PFSK-1 (cell line): Measurements from ENCODE around the gene PITPNM2.

Source experiments
- FOXP2 ChIP-seq: optimal IDR thresholded peaks from 2 replicates; pipeline ENCODE3; 2011; ENCODE audit warnings: borderline replicate concordance, control low read depth, inconsistent platforms; ENCODE audit not compliant: insufficient read depth; ENCODE audit errors: extremely low read length, extremely low read depth
- POLR2AphosphoS5 ChIP-seq: IDR thresholded peaks from 2 replicates; pipeline ENCODE4 v1.6.1; 2012; ENCODE audit warnings: low read depth, mild to moderate bottlenecking, control low read depth, low read length, moderate library complexity
- SIN3A ChIP-seq: IDR thresholded peaks from 2 replicates; pipeline ENCODE4 v1.6.1; 2012; ENCODE audit warnings: mild to moderate bottlenecking, low read length, moderate library complexity, borderline replicate concordance; ENCODE audit not compliant: insufficient read depth
- TAF1 ChIP-seq: IDR thresholded peaks from 2 replicates; pipeline ENCODE4 v1.6.1; 2012; ENCODE audit warnings: low read length, control low read depth, borderline replicate concordance; ENCODE audit not compliant: insufficient read depth
- TF ChIP-seq, protein P1 (sequence below), 2 experiments: IDR thresholded peaks; 2 replicates each; pipeline versions ENCODE4 v1.6.1 to v1.8.0; 2011 to 2012; ENCODE audit warnings: low read depth in 2 of 2, low read length in 2 of 2, control low read depth in 1 of 2, inconsistent platforms in 1 of 2, mild to moderate bottlenecking in 1 of 2, moderate library complexity in 1 of 2; ENCODE audit not compliant: insufficient read depth in 1 of 2

PITPNM2 gene

DNA sequence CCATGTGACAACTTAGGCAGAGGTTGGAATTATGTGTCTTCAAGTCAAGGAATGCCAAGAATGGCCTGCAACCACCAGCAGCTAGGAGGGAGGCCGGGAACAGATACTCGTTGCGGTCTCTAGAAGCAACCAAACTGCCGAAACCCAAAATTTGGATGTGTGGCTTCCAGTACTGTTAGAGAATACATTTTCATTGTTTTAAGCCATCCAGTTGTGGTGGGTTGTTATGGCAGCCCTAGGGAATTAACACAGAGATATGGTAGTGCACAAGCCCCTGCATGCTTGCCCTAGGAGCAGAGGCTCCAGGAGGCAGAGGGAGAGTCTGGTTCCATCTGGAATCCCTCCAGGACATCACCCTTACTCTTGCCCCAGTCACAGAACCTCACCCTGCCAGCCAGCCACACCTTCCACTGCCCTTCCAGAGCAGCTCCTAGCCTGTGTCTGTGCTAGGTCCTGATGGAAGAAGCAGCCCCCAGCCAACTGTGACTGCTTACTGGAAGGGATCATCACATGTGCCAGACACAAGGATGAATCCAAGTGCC, 19.5 kb downstream of the PITPNM2 start:
- TF ChIP-seq, protein P1, sequence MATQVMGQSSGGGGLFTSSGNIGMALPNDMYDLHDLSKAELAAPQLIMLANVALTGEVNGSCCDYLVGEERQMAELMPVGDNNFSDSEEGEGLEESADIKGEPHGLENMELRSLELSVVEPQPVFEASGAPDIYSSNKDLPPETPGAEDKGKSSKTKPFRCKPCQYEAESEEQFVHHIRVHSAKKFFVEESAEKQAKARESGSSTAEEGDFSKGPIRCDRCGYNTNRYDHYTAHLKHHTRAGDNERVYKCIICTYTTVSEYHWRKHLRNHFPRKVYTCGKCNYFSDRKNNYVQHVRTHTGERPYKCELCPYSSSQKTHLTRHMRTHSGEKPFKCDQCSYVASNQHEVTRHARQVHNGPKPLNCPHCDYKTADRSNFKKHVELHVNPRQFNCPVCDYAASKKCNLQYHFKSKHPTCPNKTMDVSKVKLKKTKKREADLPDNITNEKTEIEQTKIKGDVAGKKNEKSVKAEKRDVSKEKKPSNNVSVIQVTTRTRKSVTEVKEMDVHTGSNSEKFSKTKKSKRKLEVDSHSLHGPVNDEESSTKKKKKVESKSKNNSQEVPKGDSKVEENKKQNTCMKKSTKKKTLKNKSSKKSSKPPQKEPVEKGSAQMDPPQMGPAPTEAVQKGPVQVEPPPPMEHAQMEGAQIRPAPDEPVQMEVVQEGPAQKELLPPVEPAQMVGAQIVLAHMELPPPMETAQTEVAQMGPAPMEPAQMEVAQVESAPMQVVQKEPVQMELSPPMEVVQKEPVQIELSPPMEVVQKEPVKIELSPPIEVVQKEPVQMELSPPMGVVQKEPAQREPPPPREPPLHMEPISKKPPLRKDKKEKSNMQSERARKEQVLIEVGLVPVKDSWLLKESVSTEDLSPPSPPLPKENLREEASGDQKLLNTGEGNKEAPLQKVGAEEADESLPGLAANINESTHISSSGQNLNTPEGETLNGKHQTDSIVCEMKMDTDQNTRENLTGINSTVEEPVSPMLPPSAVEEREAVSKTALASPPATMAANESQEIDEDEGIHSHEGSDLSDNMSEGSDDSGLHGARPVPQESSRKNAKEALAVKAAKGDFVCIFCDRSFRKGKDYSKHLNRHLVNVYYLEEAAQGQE (IDR thresholded peaks at IDR 0.05; ENCODE audit: insufficient read depth in 1 of 2, low read depth in 2 of 2, low read length in 2 of 2) = no peak
- TF ChIP-seq SIN3A (no peak), FOXP2 (no peak), POLR2AphosphoS5 (no peak), TAF1 (no peak)

DNA sequence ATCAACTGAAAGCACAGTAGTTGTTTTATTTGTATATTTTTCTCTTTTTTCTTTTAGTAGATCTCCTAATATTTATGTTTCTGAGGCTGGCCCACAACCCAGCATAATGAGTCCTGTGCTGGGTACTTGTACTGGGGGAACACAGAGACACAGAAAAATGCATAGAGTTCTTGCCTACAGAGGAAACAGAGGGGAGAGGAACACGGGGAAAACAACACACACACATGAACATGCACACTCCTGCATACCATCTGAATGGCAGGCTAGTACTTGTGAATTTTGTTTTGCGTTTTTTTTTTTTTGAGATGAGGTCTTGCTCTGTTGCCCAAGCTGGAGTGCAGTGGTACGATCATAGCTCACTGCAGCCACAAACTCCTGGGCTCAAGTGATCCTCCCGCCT, 21.3 kb downstream of the PITPNM2 start:
- TF ChIP-seq FOXP2 = no peak
- TF ChIP-seq SIN3A = no peak
- TF ChIP-seq, protein P1 (IDR thresholded peaks at IDR 0.05; ENCODE audit: insufficient read depth in 1 of 2, low read depth in 2 of 2, low read length in 2 of 2) = no peak
- TF ChIP-seq POLR2AphosphoS5 = no peak
- no peak for TF ChIP-seq TAF1

DNA sequence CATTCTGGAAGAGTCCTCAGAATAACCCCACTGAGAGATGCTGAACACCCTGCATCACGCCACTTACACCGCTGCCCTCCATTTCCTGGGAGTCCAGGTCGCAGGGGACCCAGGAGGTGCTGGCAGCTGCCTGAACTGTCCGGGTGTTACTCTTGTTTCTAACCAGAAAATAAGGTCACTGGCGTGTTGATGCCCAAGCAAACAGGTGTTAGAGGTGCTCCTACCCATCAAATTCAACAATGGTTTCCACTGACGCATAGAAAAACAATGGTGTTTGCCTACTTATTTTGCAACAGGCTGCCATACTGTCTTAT, 23.8 kb downstream of the PITPNM2 start:
- TF ChIP-seq, protein P1 (IDR thresholded peaks at IDR 0.05; ENCODE audit: insufficient read depth in 1 of 2, low read depth in 2 of 2, low read length in 2 of 2) = no peak
- TF ChIP-seq SIN3A (no peak), TAF1 (no peak), FOXP2 (no peak), POLR2AphosphoS5 (no peak)

DNA sequence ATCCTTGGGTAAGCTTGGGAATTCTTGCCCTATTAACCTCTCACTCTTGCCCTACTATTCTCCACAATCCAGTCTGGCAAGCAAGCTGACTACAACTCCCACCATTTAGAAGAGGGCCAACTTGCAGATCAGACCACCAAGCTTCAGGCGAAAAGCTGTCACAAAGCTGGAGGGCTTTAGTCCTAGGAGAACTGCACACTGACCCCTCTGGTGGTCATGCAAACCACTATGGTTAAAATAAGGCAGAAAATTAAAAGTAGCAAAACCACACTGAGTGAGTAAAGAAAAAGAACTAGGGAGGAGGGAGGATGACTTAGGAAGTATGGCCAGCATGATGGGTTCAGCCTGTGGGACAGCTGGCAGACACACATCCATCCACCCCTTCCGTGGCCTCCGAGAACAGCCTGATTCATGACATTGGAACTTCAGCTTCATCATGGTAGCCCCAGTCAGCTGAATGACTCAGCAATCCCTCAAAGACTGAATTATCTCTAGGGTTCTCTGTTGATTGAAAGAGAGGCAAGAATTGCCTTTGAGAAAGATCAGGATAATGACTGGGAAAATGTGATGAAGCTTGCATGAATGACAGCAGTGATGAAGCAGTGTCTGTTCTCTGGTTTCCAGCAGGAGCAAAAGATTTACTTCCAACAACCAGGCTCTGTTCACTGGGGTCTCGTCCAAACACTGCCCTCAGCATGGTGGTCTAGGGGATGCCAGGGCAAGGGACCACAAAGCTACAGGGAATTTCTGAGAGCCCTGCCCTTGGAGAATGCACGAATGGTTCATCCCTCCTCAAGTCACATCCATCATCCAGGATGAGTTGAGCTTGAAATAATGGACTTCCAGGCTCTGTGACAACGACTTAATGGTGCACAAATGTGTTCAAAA, 24.4 kb downstream of the PITPNM2 start:
- TF ChIP-seq TAF1 (no peak), SIN3A (no peak), FOXP2 (no peak), POLR2AphosphoS5 (no peak)
- TF ChIP-seq, protein P1 (IDR thresholded peaks at IDR 0.05; ENCODE audit: insufficient read depth in 1 of 2, low read depth in 2 of 2, low read length in 2 of 2) = no peak
